GM20000 (cell line): Measurements from ENCODE around the gene PAQR8.
"Not testable (repeated sequence)": the region's sequence is repeated elsewhere in the genome, so short reads cannot be mapped to it uniquely, and the experiment has no call there.

Experiments
- DNase-seq: peaks from one replicate; pipeline ENCODE4 v3.0.0; 2012; ENCODE audit warnings: low spot score
- TF ChIP-seq, protein P1 (sequence below): IDR thresholded peaks from 2 replicates; pipeline ENCODE4 v1.5.1; 2012; ENCODE audit warnings: mild to moderate bottlenecking, control low read depth; ENCODE audit errors: extremely low read depth, missing control alignments

PAQR8 gene

DNA sequence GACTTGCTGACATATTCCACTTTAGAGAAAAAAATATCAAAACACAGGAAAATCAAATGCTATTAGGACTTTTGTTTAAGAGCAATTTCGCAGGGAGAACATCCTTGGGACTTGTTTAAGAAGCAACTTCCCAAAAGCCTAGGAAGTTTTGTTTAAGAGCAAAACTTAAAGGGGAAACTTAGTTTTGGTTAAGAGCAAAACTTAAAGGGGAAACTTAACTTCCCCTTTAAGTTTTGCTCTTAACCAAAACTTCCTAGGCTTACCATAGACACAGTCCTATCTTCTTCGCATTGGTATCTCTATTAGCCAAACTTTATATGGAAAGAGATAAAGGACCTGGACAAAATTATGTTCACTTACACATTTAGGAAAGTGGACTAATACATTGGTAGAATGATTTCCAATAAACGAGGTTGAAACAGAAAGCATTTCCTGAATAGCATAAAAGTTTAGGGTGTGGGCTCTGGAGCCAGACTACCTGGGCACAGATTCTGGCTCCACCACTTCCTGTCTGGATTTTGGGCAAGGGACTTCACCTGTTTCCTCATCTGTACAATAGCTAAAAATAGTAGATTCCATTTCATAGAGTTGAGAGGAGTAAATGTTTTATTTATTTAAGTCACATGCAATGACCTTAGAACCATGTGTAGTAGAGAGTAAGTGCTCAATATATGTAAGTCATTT lies 15.7 kb downstream of the PAQR8 start:
- TF ChIP-seq, protein P1, sequence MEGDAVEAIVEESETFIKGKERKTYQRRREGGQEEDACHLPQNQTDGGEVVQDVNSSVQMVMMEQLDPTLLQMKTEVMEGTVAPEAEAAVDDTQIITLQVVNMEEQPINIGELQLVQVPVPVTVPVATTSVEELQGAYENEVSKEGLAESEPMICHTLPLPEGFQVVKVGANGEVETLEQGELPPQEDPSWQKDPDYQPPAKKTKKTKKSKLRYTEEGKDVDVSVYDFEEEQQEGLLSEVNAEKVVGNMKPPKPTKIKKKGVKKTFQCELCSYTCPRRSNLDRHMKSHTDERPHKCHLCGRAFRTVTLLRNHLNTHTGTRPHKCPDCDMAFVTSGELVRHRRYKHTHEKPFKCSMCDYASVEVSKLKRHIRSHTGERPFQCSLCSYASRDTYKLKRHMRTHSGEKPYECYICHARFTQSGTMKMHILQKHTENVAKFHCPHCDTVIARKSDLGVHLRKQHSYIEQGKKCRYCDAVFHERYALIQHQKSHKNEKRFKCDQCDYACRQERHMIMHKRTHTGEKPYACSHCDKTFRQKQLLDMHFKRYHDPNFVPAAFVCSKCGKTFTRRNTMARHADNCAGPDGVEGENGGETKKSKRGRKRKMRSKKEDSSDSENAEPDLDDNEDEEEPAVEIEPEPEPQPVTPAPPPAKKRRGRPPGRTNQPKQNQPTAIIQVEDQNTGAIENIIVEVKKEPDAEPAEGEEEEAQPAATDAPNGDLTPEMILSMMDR = no peak
- no peak for DNase-seq

DNA sequence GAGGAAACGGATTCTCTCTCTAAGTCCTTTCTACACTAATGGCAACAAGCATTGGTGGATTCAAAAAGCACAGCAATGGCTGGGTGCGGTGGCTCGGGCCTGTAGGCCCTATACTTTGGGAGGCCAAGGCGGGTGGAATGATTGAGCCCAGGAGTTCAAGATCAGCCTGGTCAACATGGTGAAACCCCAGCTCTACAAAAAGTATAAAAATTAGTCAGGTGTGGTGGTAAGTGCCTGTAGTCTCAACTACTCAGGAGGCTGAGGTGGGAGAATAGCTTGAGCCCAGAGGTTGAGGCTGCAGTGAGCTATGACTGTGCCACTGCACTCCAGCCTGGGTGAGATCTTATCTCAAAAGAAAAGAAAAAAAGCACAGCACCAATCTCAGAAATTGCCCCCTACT lies 19.3 kb downstream of the PAQR8 start:
- TF ChIP-seq, protein P1 = no peak
- no peak for DNase-seq

DNA sequence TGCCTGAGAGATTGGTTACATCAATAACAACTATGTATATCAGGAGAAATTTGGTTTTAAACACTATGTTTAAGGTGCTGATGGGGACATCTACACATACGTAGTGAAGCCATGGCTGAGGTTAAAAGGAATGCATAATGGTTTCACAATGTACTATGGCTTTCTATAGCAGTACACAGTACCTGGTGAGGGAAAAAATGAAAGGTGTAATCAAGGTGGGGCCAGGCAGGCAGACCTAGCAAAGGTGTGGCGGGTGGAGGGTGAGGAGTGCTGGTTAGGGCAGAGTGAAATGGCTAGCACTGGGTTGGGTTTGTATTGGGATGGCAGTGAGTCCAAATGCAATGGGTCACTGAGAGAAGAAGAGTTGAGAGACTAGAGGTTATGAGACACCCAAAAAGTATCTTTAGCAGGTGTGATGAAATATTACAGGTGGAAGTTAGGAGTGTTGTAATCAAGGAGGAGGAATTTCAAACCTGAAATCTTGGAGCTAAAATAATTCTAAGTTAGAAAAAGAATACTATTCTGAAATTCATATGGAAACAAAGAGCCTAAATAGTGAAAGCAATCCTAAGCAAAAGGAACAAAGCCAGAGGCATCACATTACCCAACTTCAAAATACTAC lies 22.3 kb downstream of the PAQR8 start:
- no peak for DNase-seq
- TF ChIP-seq, protein P1 = no peak

DNA sequence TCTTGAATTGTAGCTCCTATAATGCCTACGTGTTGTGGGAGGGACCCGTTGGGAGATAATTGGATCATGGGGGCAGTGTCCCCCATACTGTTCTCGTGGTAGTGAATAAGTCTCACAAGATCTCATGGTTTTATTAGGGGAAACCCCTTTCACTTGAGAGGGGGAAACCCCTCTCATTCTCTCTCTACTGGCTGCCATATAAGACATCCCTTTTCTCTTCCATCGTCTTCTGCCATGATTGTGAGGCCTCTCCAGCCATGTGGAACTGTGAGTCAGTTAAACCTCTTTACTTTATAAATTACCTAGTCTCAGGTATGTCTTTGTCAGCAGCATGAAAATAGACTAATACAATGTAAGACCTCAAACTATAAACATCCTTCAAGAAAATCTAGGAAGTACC lies 23.1 kb downstream of the PAQR8 start:
- DNase-seq = no peak
- TF ChIP-seq, protein P1 = no peak

DNA sequence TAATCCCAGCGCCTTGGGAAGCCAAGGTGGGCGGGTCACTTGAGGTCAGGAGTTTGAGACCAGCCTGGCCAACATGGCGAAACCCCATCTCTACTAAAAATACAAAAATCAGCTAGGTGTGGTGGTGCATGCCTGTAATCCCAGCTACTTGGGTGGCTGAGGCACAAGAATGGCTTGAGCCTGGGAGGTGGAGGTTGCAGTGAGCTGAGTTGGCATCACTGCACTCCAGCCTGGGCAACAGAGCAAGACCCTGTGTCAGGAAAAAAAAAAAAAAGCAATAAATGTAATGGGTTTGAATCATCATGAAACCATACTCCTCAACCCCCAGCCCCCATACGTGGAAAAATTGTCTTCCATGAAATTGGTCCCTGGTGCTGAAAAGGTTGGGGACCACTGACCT lies 26.2 kb downstream of the PAQR8 start:
- DNase-seq = not testable (repeated sequence)

DNA sequence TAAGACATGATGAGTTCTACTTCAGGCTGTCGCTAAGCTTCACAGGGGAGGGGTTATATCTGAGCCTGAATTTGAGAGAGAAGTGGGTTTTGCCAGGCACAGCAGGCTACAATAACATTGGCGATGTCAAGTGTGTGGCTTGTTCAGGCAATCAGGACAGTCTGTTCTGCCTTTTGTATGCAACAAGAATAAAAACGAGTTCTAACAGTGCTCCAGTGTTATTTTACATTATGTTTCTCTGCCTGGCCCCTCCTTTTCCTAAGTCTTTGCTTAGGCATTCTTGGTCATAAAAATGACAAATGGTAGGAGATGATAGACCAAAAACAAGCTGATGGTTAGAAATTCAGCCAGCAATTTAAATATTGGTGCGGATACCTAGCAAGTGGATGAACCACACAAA lies 26.8 kb downstream of the PAQR8 start:
- TF ChIP-seq, protein P1 = no peak
- DNase-seq = no peak

DNA sequence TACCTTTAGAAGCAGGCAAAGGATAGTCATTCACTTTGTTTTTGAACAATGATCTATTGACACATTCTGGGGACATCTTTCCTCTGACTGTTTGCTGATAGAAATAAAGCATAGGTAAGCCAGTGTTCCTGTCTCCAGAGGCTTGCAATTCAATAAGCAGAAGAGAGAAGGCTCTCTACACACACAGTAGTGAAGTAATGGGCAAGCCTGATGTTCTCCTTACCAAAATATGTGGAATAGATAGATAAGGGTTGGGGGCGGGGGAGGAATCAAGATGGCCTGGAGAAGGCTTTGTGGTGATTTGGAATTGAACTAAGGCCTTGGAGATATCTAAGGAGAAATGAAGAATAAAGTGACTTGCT lies 27.3 kb downstream of the PAQR8 start:
- TF ChIP-seq, protein P1 = no peak

More for the DNA sequence above, 27.3 kb downstream of the PAQR8 start:
- no peak for DNase-seq
